Ovary (tissue), 9 donors: ENCODE measurements around the gene GABRB1. TPM values are rescaled to one million over a fixed set of nuclear protein-coding genes. Genes with fewer than 3 reads are reported as not detected.

Source experiments
- DNase-seq, 5 donors: peaks; one replicate each; pipeline ENCODE4 v3.0.0-alpha.2; 2019 to 2020
- H3K27ac ChIP-seq, 2 donors: fragments of 200-600 bp; one replicate each; pipeline versions ENCODE4 v1.5.1 to v1.8.0; 2019 to 2022
- H3K27me3 ChIP-seq: fragments of 200-600 bp; one replicate; pipeline ENCODE4 v1.8.0; 2022
- H3K36me3 ChIP-seq: fragments of 200-600 bp; sonication (generic); one replicate; pipeline ENCODE4 v1.5.1; 2019
- H3K4me1 ChIP-seq: one replicate; pipeline ENCODE4 v1.8.1; 2013; ENCODE audit warnings: mild to moderate bottlenecking, moderate library complexity; ENCODE audit not compliant: insufficient read depth
- H3K4me3 ChIP-seq: fragments of 200-600 bp; sonication (generic); one replicate; pipeline ENCODE4 v1.5.1; 2017
- H3K9me3 ChIP-seq, 2 donors: fragments of 200-600 bp in 1 of 2; sonication (generic) in 1 of 2; one replicate each; pipeline versions ENCODE4 v1.5.1 to v1.8.1; 2013 to 2019; ENCODE audit warnings: mild to moderate bottlenecking in 1 of 2, moderate library complexity in 1 of 2
- CTCF ChIP-seq, 3 donors: fragments of 450-650 bp in 2 of 3; fragments of 200-600 bp in 1 of 3; IDR thresholded peaks; one replicate each; pipeline versions ENCODE4 v1.5.1 to v1.8.0; 2016 to 2022; ENCODE audit warnings: antibody characterized with exemption in 3 of 3, mild to moderate bottlenecking in 1 of 3
- EP300 ChIP-seq: sonication (generic); formaldehyde crosslinking; IDR thresholded peaks from one replicate; pipeline ENCODE4 v1.6.1; 2017; ENCODE audit warnings: antibody characterized with exemption
- POLR2A ChIP-seq: fragments of 450-650 bp; IDR thresholded peaks from one replicate; pipeline ENCODE4 v1.6.1; 2017; ENCODE audit warnings: antibody characterized with exemption, mild to moderate bottlenecking, moderate library complexity
- WGBS, 3 donors: extraction: QIAGEN DNeasy Blood & Tissue Kit in 1 of 3; methylation state at CpG; one replicate each; pipeline versions ENCODE4 v1.1.5 to v1.1.7; 2013 to 2017; 5-methylcytosine and 5-hydroxymethylcytosine counted together
- intact Hi-C, 4 donors: fragments of 100-400 bp; cut with DNase I; formaldehyde crosslinking; loops; one replicate each; pipeline versions ENCODE4 v1.11.0 to v1.15.1; 2022 to 2023
- polyA plus RNA-seq, 2 donors: library from polyadenylated mRNA; stranded (reverse); fragments of 200-250 nt in 1 of 2; fragments of 350-450 nt in 1 of 2; fragmentation: Illumina TruSeq in 1 of 2; extraction: RNeasy Lipid Tissue Mini Kit (QIAGEN cat#74804) in 1 of 2; gene quantifications; one replicate each; pipeline ENCODE4 v1.2.3, GENCODE V29; 2013 to 2014
- total RNA-seq, 7 donors: library from RNA; depleted of rRNA in 2 of 7; stranded (reverse); fragments of >200 nt in 2 of 7; fragmentation: NEBNext Ultra II Directional in 3 of 7; extraction: Animal tissue kit (Norgen Biotek cat#: 25700) in 3 of 7; gene quantifications; one replicate each; pipeline versions ENCODE4 v1.1.0 to v1.2.4, GENCODE V29; 2016 to 2023
- donor health status: DM: no; HTN: no; CAD: no; lungs with moderate emphysema.
- donor health status: DM: no; HTN: no; CAD: no.
- donor health status: Bipolar disorder and iron deficiency.
- donor health status: DM: yes; HTN: yes; CAD: no.
- donor health status: DM: no; HTN: no; CAD: no.
- donor health status: DM: yes; HTN: yes; CAD: no.

The GABRB1 gene
- total and polyA plus RNA-seq, 9 donors: 0.23 to 0.43 TPM; not detected in 7

- intact Hi-C loops: no loop called here
- TF ChIP-seq POLR2A: no peak
- no peak for TF ChIP-seq EP300
- no peak for TF ChIP-seq CTCF (IDR thresholded peaks at IDR 0.05)
- WGBS, 3 donors: 49 to 67% (median 56%) methylated on average over 1 of the region's 1 CpG
Measured at GRCh38 chr4:47002580-47002979, 28.8 kb upstream of the GABRB1 start.

GRCh38 chr4:47010347-47010911 lies 20.9 kb upstream of the GABRB1 start:
- Histone ChIP-seq H3K36me3 (no peaks in the 10 kb centered on the region), H3K4me3 (no peak overlapping the region), H3K9me3 (no peaks in the 10 kb centered on the region), H3K27me3 (no peaks in the 10 kb centered on the region), H3K4me1 (no peaks in the 10 kb centered on the region), H3K27ac (no peak overlapping the region)
- no peak for DNase-seq
- intact Hi-C loops: no loop called here
- no peak for TF ChIP-seq EP300
- TF ChIP-seq CTCF (IDR thresholded peaks at IDR 0.05): no peak
- TF ChIP-seq POLR2A: no peak

More at GRCh38 chr4:47002580-47002979, 28.8 kb upstream of the GABRB1 start:
- Histone ChIP-seq H3K4me1 (no peaks in the 10 kb centered on the region), H3K27ac (no peak overlapping the region), H3K27me3 (no peaks in the 10 kb centered on the region), H3K36me3 (no peaks in the 10 kb centered on the region), H3K4me3 (no peak overlapping the region), H3K9me3 (no peaks in the 10 kb centered on the region)
- no peak for DNase-seq

- H3K9me3 ChIP-seq: no peaks in the 10 kb centered on the region
- H3K27ac ChIP-seq: no peak overlapping the region
- H3K27me3 ChIP-seq: no peaks in the 10 kb centered on the region
- H3K4me1 ChIP-seq: no peaks in the 10 kb centered on the region
- H3K4me3 ChIP-seq: no peak overlapping the region
- WGBS, 3 donors: 38 to 51% (median 48%) methylated on average over 2 of the region's 2 CpGs
- no peaks in the 10 kb centered on the region for H3K36me3 ChIP-seq
- TF ChIP-seq EP300 (no peak), POLR2A (no peak), CTCF (IDR thresholded peaks at IDR 0.05) (no peak)
- DNase-seq: no peak
- intact Hi-C loops: no loop called here
Measured at GRCh38 chr4:47010912-47011446, 20.4 kb upstream of the GABRB1 start.

- no peaks in the 10 kb centered on the region for H3K27me3 ChIP-seq
- TF ChIP-seq POLR2A (no peak), EP300 (no peak), CTCF (IDR thresholded peaks at IDR 0.05) (no peak)
- no peak for DNase-seq
- H3K4me1 ChIP-seq: no peaks in the 10 kb centered on the region
- no peaks in the 10 kb centered on the region for H3K36me3 ChIP-seq
- H3K4me3 ChIP-seq: no peak overlapping the region
- intact Hi-C loops: no loop called here
- H3K27ac ChIP-seq: no peak overlapping the region
- H3K9me3 ChIP-seq: no peaks in the 10 kb centered on the region
Measured at GRCh38 chr4:47012676-47013075, 18.7 kb upstream of the GABRB1 start.
